ENCODE measurements around the gene PTPRCAP.
A peak's percentile ranks its signal among the peaks of the same experiment; 100 is the strongest.
"Not testable (repeated sequence)": the region's sequence is repeated elsewhere in the genome, so short reads cannot be mapped to it uniquely, and the experiment has no call there.

Gene PTPRCAP

GRCh38 chr11:67437082-67437808, at the start of gene PTPRCAP:
Gene PTPRCAP, minus strand, starts transcription at chr11:67437682. Its CDS starts 63 bp downstream, at chr11:67437619.
- DNase-seq, result no peak

GRCh38 chr11:67486481-67487195, 49.2 kb upstream of the PTPRCAP start:
- DNase-seq, result no peak

GRCh38 chr11:67485873-67486361, 48.4 kb upstream of the PTPRCAP start:
- DNase-seq, result not testable (repeated sequence)

GRCh38 chr11:67484847-67485311, 47.4 kb upstream of the PTPRCAP start:
- peak in 2 of 58 donors; percentile 30 to 35 for DNase-seq

- DNase-seq, result no peak
Observed at GRCh38 chr11:67483831-67484665, 46.6 kb upstream of the PTPRCAP start.

- peak; percentile 89 to 100 (median 97) for DNase-seq
Observed at GRCh38 chr11:67482827-67483798, 45.6 kb upstream of the PTPRCAP start, which contains the start of gene AIP. Gene AIP, plus strand, starts transcription at chr11:67483026. Its CDS starts 133 bp downstream, at chr11:67483159.

GRCh38 chr11:67482275-67482826, 44.9 kb upstream of the PTPRCAP start:
- no peak for DNase-seq

- DNase-seq, result not testable (repeated sequence)
Observed at GRCh38 chr11:67477344-67478050, 40.0 kb upstream of the PTPRCAP start.

GRCh38 chr11:67476692-67477091, 39.2 kb upstream of the PTPRCAP start:
- DNase-seq, result not testable (repeated sequence)

- no peak for DNase-seq
Observed at GRCh38 chr11:67472882-67473281, 35.4 kb upstream of the PTPRCAP start.

- no peak for DNase-seq
Observed at GRCh38 chr11:67470337-67471002, 33.0 kb upstream of the PTPRCAP start.

- DNase-seq, result no peak
Observed at GRCh38 chr11:67469508-67469811, 32.0 kb upstream of the PTPRCAP start.

- peak; percentile 35 to 97 (median 90) for DNase-seq
Observed at GRCh38 chr11:67468759-67469507, 31.5 kb upstream of the PTPRCAP start, which contains the start of gene TMEM134. Gene TMEM134, minus strand, starts transcription at chr11:67469251. Its CDS starts 59 bp downstream, at chr11:67469192.

- DNase-seq, result peak in 1 of 58 donors; percentile 51
Observed at GRCh38 chr11:67468456-67468758, 30.9 kb upstream of the PTPRCAP start.

- peak in 12 of 58 donors; percentile 13 to 49 (median 24) for DNase-seq
Observed at GRCh38 chr11:67468056-67468455, 30.6 kb upstream of the PTPRCAP start.

GRCh38 chr11:67466962-67467771, 29.7 kb upstream of the PTPRCAP start:
- DNase-seq, result no peak

- peak in 6 of 58 donors; percentile 16 to 56 (median 32) for DNase-seq
Observed at GRCh38 chr11:67466367-67466766, 28.9 kb upstream of the PTPRCAP start.
